Measurements from ENCODE around the gene GRM8.
"Not testable (repeated sequence)": the region's sequence is repeated elsewhere in the genome, so short reads cannot be mapped to it uniquely, and the experiment has no call there.

The GRM8 gene

GRCh38 chr7:126716321-126716720, 536.4 kb downstream of the GRM8 start:
- no peak for DNase-seq (ENCODE audit: low spot score)

GRCh38 chr7:126715076-126715475, 537.7 kb downstream of the GRM8 start:
- DNase-seq (ENCODE audit: low spot score) = no peak

GRCh38 chr7:126702242-126703016, 550.3 kb downstream of the GRM8 start:
- no peak for DNase-seq (ENCODE audit: low spot score)

- peak; percentile 43 for DNase-seq (ENCODE audit: low spot score)
These were observed 551.7 kb downstream of the GRM8 start for GRCh38 chr7:126700807-126701604.

GRCh38 chr7:126699707-126700106, 553.0 kb downstream of the GRM8 start:
- no peak for DNase-seq (ENCODE audit: low spot score)

GRCh38 chr7:126698909-126699308, 553.8 kb downstream of the GRM8 start:
- no peak for DNase-seq (ENCODE audit: low spot score)

- DNase-seq (ENCODE audit: low spot score) = no peak
These were observed 554.3 kb downstream of the GRM8 start for GRCh38 chr7:126698446-126698845.

- no peak for DNase-seq (ENCODE audit: low spot score)
These were observed 556.3 kb downstream of the GRM8 start for GRCh38 chr7:126696256-126697038.

GRCh38 chr7:126690848-126691751, 561.6 kb downstream of the GRM8 start:
- DNase-seq (ENCODE audit: low spot score) = no peak

GRCh38 chr7:126690104-126690503, 562.6 kb downstream of the GRM8 start:
- no peak for DNase-seq (ENCODE audit: low spot score)

- no peak for DNase-seq (ENCODE audit: low spot score)
These were observed 563.7 kb downstream of the GRM8 start for GRCh38 chr7:126689037-126689436.

- no peak for DNase-seq (ENCODE audit: low spot score)
These were observed 566.3 kb downstream of the GRM8 start for GRCh38 chr7:126686474-126686873.

GRCh38 chr7:126685596-126685995, 567.1 kb downstream of the GRM8 start:
- DNase-seq (ENCODE audit: low spot score) = no peak

- DNase-seq (ENCODE audit: low spot score) = no peak
These were observed 567.6 kb downstream of the GRM8 start for GRCh38 chr7:126685018-126685573.

- DNase-seq (ENCODE audit: low spot score) = no peak
These were observed 570.6 kb downstream of the GRM8 start for GRCh38 chr7:126682176-126682575.

GRCh38 chr7:126668762-126669161, 584.0 kb downstream of the GRM8 start:
- not testable (repeated sequence) for DNase-seq (ENCODE audit: low spot score)

GRCh38 chr7:126668367-126668752, 584.4 kb downstream of the GRM8 start:
- DNase-seq (ENCODE audit: low spot score) = no peak

GRCh38 chr7:126667742-126668366, 584.9 kb downstream of the GRM8 start:
- DNase-seq (ENCODE audit: low spot score) = no peak

GRCh38 chr7:126662856-126663255, 589.9 kb downstream of the GRM8 start:
- no peak for DNase-seq (ENCODE audit: low spot score)

GRCh38 chr7:126659124-126659523, 593.6 kb downstream of the GRM8 start:
- DNase-seq (ENCODE audit: low spot score) = no peak

- DNase-seq (ENCODE audit: low spot score) = no peak
These were observed 594.1 kb downstream of the GRM8 start for GRCh38 chr7:126658684-126659083.
